IPS-18c (cell line): ENCODE results near the gene KDM6B.

Experiments used
- H3K4me3 ChIP-seq: 2 replicates; pipeline ENCODE4 v1.7.0; 2013; ENCODE audit warnings: low read depth, mild to moderate bottlenecking, low read length, moderate library complexity; ENCODE audit not compliant: insufficient read depth
- H3K9me3 ChIP-seq: one replicate; pipeline ENCODE4 v1.6.1; 2013; ENCODE audit warnings: mild to moderate bottlenecking, low read length, moderate library complexity; ENCODE audit not compliant: control insufficient read depth, insufficient read depth

KDM6B gene

DNA sequence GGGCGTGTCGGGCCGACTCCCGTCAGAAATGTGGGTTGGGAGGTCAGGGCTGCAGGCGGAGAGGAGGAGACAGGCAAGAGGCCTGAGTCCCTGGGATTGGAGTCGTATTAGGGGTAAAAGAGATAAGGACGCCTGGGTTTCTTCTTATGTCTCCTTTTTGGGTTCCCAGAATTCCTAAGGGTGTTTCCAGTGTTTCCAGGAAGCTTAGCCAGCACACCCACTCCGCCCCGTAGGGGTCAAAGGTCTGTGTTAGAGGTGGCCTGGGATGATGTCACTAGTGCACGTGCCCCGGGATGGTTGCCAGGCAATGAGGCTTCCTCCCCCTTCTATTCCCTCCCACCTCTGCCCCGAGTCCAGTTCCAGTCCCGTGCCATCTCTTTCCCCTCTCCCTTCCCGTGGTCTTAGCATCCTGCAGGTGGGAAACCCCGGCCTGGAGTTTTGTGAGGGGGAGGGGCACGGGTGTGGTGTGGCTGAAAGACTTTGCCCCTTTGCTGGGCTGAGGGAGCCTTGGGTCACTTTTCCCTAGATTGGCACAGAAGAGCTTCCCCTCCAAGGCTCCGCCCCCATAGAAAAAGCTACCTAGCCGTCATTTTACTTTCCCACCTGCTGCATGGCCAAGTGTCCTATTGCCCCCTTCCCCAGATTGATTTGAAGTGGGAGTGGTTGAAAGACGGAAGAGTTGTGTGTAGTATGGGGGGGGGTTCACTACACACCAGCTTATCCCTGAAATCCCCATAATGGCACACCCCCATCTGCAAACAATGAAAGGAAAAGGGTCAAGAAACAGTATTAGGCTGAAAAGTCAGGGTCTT is 2.8 kb downstream of the KDM6B start:
- H3K4me3 ChIP-seq = peak overlapping the region; percentile 85
- H3K9me3 ChIP-seq = no peaks in the 10 kb centered on the region

- H3K9me3 ChIP-seq = no peaks in the 10 kb centered on the region
- H3K4me3 ChIP-seq = peak overlapping the region; percentile 38
Observed at GRCh38 chr17:7837408-7838088, 3.5 kb downstream of the KDM6B start.

GRCh38 chr17:7838090-7839075 is 4.4 kb downstream of the KDM6B start:
- H3K4me3 ChIP-seq = peak overlapping the region; percentile 34

GRCh38 chr17:7839190-7839875 is 5.3 kb downstream of the KDM6B start:
- Histone ChIP-seq H3K9me3 (no peaks in the 10 kb centered on the region), H3K4me3 (no peak overlapping the region)

More at GRCh38 chr17:7838090-7839075, 4.4 kb downstream of the KDM6B start:
- H3K9me3 ChIP-seq = no peaks in the 10 kb centered on the region

GRCh38 chr17:7839876-7840261 is 5.9 kb downstream of the KDM6B start:
- H3K4me3 ChIP-seq = no peak overlapping the region

GRCh38 chr17:7840441-7840840 is 6.4 kb downstream of the KDM6B start:
- no peak overlapping the region for H3K4me3 ChIP-seq
- H3K9me3 ChIP-seq = no peaks in the 10 kb centered on the region

More at GRCh38 chr17:7839876-7840261, 5.9 kb downstream of the KDM6B start:
- H3K9me3 ChIP-seq = no peaks in the 10 kb centered on the region

- H3K9me3 ChIP-seq = no peaks in the 10 kb centered on the region
- H3K4me3 ChIP-seq = no peak overlapping the region
Observed at GRCh38 chr17:7840875-7841274, 6.9 kb downstream of the KDM6B start.

GRCh38 chr17:7841396-7841914 is 7.4 kb downstream of the KDM6B start:
- H3K4me3 ChIP-seq = peak overlapping the region; percentile 75
- H3K9me3 ChIP-seq = no peaks in the 10 kb centered on the region

DNA sequence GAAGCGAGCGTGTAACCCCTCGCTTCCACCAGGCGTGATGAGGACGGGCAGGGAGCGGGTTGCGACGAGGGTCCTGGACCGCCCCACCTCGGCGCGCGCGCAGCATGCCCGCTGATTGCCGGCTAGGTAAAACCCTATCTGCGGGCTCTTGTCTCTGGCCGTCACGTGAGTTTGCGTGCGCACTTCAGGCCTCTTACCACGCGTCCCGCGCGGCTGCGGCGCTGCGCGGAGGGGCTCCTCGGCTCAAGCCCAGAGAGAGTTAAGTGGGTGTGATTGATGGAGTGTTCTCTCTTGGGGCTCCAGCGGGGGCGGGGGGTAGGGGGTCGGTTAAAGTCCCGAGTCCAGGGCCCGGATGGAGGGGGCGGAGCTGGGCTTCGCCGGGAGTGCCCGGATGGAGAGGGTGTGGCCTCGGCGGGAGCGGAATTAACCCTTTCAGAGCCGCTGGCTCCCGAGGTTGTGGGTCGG is 7.9 kb downstream of the KDM6B start:
- H3K4me3 ChIP-seq = peak overlapping the region; percentile 75
- H3K9me3 ChIP-seq = no peaks in the 10 kb centered on the region

- Histone ChIP-seq H3K9me3 (no peaks in the 10 kb centered on the region), H3K4me3 (peak overlapping the region; percentile 75)
Observed at GRCh38 chr17:7842380-7843256, 8.6 kb downstream of the KDM6B start.

DNA sequence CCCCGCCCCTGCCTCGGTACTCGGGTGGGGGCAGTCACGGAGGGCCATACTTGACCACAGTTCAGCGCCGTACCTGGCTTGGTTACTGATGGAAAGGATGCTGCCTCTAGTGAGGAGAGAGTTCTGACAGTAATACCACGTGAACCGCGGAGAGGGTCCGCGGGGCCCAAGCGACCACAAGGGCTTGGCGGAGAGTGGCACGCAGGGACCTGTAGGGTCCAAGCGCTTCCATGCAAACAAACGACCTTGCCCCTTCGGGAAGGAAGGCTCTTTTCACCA is 9.2 kb downstream of the KDM6B start:
- Histone ChIP-seq H3K9me3 (no peaks in the 10 kb centered on the region), H3K4me3 (peak overlapping the region; percentile 75)

DNA sequence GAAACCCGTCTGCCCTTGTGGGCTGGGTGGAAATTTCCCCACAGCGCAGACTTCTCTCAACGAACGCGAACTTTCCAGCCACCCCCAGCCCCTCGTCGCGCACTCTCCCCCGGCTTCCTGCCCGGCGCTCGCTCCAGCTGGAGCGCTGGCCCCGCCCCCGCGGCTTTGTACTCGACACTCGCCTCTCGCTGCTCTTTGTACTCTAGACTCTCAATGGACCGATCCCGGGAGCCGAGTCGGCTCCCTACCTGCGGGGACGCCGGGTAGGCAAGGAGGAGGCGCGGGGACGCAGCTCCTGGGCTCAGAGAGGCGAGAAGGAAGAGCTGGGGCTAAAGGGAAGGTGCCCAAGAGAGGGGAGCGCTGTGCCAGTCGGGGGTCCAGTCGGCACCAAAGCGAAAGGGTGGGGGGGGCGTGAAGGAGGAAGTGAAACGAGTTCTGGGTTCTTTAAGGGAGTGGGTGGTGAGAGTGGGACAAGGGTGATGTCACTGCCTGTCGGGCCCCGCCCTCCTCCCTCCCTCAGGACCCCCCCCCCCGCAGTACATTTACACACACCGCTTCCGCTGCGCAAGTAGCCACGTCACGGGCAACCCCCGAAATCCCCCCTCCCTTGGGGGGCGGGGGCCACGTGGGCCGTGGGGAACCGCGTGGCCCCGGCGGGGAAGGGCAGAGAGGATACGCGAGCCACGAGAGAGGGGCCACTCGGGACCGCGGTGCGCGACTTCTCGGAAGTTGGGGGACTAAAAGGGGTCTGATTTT is 9.7 kb downstream of the KDM6B start:
- Histone ChIP-seq H3K9me3 (no peaks in the 10 kb centered on the region), H3K4me3 (peak overlapping the region; percentile 75)

DNA sequence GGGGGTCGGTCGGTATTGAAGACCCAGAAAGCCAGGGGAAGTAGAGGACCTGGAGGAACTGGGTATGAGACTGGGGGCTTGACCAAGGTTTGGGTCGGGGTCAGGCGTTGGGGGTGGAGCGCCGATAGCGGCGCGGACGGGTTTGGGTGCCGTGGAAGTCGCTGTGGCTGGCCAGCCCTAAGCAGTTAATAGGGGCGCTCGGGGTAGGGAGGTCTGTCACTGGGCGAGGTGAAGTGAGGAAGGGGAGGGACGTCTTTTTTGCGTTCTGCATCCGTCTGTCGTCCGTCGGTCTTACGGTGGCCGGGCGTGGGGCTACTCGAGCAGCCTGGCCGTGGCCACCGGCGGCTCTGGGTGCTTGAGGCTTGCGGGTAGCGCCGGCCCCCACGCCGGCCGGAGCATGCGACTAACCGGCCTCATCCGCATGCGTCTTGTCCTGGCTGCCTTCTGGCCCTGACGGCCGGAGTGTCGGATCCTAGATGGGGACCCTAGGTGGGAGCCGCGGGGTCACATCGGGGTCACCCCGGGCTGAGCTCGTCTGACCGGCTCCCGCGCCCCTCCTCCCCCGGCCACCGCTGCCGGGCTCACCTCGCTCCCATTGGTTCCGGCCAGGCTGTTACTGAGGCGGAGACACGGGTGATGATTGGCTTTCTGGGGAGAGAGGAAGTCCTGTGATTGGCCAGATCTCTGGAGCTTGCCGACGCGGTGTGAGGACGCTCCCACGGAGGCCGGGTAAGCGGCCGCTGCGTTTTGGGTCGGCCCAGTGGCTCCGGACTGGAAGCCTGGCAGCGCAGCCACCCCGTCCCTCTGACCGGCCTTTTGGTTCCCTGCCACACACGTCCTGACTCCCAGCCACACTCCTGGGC is 10.5 kb downstream of the KDM6B start:
- H3K4me3 ChIP-seq = peak overlapping the region; percentile 75
- no peaks in the 10 kb centered on the region for H3K9me3 ChIP-seq

GRCh38 chr17:7845359-7846062 is 11.5 kb downstream of the KDM6B start:
- Histone ChIP-seq H3K9me3 (no peaks in the 10 kb centered on the region), H3K4me3 (peak overlapping the region; percentile 59)
